ENCODE measurements around the gene CD44.
"Not testable (repeated sequence)": the region's sequence is repeated elsewhere in the genome, so short reads cannot be mapped to it uniquely, and the experiment has no call there.

DNA sequence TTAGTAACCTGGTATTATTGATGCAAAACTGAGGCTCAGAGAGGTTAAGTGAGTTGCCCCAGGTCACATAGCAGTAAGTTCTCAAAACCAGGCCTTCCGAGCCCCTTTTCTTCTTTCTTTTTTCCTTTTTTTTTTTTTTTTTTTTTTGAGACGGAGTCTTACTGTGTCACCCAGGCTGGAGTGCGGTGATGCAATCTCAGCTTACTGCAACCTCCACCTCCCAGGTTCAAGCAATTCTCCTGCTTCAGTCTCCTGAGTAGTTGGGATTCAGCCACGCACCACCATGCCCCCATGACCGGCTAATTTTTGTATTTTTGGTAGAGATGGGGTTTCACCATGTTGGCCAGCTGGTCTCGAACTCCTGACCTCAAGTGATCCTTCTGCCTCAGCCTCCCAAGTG is 87.8 kb downstream of the CD44 start:
- TF ChIP-seq POLR2A (IDR thresholded peaks at IDR 0.05); CTCF (IDR thresholded peaks at IDR 0.05); EP300 (IDR thresholded peaks at IDR 0.05; ENCODE audit: low read depth): not testable (repeated sequence)
